Calu3 (cell line): ENCODE data around the gene ANKRD33B. TPM values are rescaled to one million over a fixed set of nuclear protein-coding genes. Genes with fewer than 3 reads are reported as not detected.
"Not testable (repeated sequence)": the region's sequence is repeated elsewhere in the genome, so short reads cannot be mapped to it uniquely, and the experiment has no call there.

Experiments
- BruUV-seq: library from RNA; stranded (reverse); fragments of 400-500 nt; replicated peaks from 2 replicates; lab custom pipeline; 2021; lab: Mats Ljungman, UMichigan
- CTCF ChIA-PET: fragments of 300-600 bp; sonication (Branson Sonifier 250); formaldehyde crosslinking; loops from one replicate; lab custom pipeline; 2022; ENCODE audit warnings: antibody characterized with exemption; lab: Charles Lee
- DNase-seq: peaks from one replicate; pipeline ENCODE4 v3.0.0; 2022
- H3K27ac Mint-ChIP-seq: one replicate; pipeline ENCODE4 v1.8.0; 2022; ENCODE audit warnings: mixed read lengths; ENCODE audit not compliant: unreplicated experiment
- H3K27me3 Mint-ChIP-seq: one replicate; pipeline ENCODE4 v1.8.0; 2022; ENCODE audit warnings: mixed read lengths; ENCODE audit not compliant: unreplicated experiment
- H3K36me3 Mint-ChIP-seq: one replicate; pipeline ENCODE4 v1.8.0; 2022; ENCODE audit warnings: mild to moderate bottlenecking, moderate library complexity, mixed read lengths; ENCODE audit not compliant: insufficient read depth, unreplicated experiment
- H3K4me1 Mint-ChIP-seq: one replicate; pipeline ENCODE4 v1.8.0; 2022; ENCODE audit warnings: mild to moderate bottlenecking, low read depth, mixed read lengths; ENCODE audit not compliant: unreplicated experiment
- H3K4me3 Mint-ChIP-seq: one replicate; pipeline ENCODE4 v1.8.0; 2022; ENCODE audit warnings: mild to moderate bottlenecking, low read depth, moderate library complexity, mixed read lengths; ENCODE audit not compliant: unreplicated experiment
- H3K9me3 Mint-ChIP-seq: one replicate; pipeline ENCODE4 v1.8.0; 2022; ENCODE audit warnings: low read depth, mixed read lengths; ENCODE audit not compliant: unreplicated experiment
- intact Hi-C: fragments of 100-400 bp; cut with micrococcal nuclease; formaldehyde crosslinking; loops from one replicate; pipeline ENCODE4 v1.10.0; 2022; ENCODE audit not compliant: unreplicated experiment
- total RNA-seq: library from RNA; stranded (reverse); gene quantifications from 2 replicates; pipeline ENCODE4 v1.2.3, GENCODE V29; 2022
- TF ChIP-seq, protein P1 (sequence below): fragments of 200-600 bp; IDR thresholded peaks from one replicate; pipeline ENCODE4 v1.8.0; 2022; ENCODE audit warnings: antibody characterized with exemption; ENCODE audit not compliant: unreplicated experiment

The ANKRD33B gene
- total RNA-seq, 1 experiment from 2014 or later = 3.6 TPM

DNA sequence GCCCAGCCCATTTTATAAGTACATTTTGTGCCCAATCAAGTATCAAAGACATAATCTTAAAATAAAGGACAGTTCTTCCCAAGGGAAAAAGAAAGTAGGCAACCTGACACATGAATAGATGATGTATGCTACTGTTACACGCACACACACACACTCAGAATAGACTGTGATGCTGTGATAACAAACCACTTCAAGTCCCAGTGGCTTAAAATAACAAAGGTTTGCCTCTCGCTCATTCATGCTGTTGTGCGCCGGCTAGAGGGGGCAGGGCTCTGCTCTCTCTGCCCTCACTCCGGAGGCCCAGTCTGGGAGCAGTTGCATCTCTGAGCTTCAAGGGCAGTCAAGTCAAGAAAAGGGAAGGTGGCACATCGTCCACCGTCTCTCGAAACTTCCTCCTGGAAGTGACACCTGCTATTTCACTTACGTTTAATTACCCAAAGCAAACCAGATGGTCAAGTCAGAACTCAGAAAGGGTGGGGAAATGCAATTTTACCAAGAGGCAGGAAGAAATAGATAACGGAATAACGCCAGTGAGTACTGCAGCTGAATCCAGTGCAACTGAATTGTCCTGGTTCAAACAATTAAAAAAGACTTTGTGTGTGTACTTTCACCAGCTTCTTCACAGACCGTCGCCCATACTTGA lies 43.3 kb downstream of the ANKRD33B start:
- TF ChIP-seq, protein P1, sequence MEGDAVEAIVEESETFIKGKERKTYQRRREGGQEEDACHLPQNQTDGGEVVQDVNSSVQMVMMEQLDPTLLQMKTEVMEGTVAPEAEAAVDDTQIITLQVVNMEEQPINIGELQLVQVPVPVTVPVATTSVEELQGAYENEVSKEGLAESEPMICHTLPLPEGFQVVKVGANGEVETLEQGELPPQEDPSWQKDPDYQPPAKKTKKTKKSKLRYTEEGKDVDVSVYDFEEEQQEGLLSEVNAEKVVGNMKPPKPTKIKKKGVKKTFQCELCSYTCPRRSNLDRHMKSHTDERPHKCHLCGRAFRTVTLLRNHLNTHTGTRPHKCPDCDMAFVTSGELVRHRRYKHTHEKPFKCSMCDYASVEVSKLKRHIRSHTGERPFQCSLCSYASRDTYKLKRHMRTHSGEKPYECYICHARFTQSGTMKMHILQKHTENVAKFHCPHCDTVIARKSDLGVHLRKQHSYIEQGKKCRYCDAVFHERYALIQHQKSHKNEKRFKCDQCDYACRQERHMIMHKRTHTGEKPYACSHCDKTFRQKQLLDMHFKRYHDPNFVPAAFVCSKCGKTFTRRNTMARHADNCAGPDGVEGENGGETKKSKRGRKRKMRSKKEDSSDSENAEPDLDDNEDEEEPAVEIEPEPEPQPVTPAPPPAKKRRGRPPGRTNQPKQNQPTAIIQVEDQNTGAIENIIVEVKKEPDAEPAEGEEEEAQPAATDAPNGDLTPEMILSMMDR = no peak
- Mint-ChIP-seq H3K36me3 (no peaks in the 10 kb centered on the region), H3K4me3 (no peak overlapping the region), H3K27ac (no peak overlapping the region), H3K9me3 (no peaks in the 10 kb centered on the region), H3K4me1 (peaks cover 9% of the 10 kb centered on the region), H3K27me3 (no peaks in the 10 kb centered on the region)
- intact Hi-C loops = no loop called here
- CTCF ChIA-PET = interaction anchor here (0.5 to 1.7 kb wide), 3 partner anchors 20 to 185 kb away, joined by 4 to 6 read pairs (median 5); no protein-coding TSS in a partner anchor
- no TSS peak for BruUV-seq
- no peak for DNase-seq

DNA sequence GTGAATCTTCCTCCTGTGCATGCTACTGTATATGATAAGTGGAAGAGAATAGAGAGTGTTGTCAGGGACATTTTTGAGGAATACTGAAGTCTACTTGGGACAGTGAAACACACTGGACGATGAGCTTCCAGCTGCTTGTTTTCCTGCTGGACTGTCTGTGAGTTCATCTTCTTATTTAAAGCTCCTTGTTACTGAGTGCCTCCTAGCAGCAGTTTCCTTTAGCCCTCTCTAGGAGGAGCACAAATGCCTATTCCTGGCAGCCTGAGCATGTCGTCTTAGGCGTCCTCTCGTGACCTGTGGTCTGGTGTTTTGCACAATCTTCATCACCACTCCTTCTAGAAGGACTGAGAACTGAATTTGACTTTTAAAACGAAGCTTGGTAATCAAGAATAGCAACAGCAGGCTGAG lies 43.8 kb downstream of the ANKRD33B start:
- Mint-ChIP-seq H3K9me3 (no peaks in the 10 kb centered on the region), H3K4me3 (no peak overlapping the region), H3K4me1 (peaks cover 9% of the 10 kb centered on the region), H3K27ac (no peak overlapping the region), H3K27me3 (no peaks in the 10 kb centered on the region), H3K36me3 (no peaks in the 10 kb centered on the region)
- DNase-seq = no peak
- intact Hi-C loops = no loop called here
- CTCF ChIA-PET = interaction anchor here (0.6 to 1.7 kb wide), 2 partner anchors 20 to 125 kb away, joined by 3 to 6 read pairs; no protein-coding TSS in a partner anchor
- TF ChIP-seq, protein P1 = no peak
- BruUV-seq = no TSS peak

DNA sequence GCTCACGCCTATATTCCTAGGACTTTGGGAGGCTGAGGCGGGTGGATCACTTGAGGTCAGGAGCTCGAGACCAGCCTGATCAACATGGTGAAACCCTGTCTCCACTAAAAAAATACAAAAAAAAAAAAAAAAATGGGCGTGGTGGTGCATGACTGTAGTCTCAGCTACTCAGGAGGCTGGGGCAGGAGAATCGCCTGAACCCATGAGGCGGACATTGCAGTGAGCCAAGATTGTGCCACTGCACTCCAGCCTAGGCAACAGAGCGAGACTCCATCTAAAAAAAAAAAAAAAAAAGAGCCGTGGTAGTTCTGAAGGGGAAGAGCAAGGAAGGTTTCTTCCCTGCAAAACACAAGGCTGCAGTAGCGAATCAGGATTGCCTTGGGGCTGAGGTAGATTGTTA lies 44.2 kb downstream of the ANKRD33B start:
- H3K36me3 Mint-ChIP-seq, H3K4me1 Mint-ChIP-seq, H3K27me3 Mint-ChIP-seq, H3K4me3 Mint-ChIP-seq, BruUV-seq, intact Hi-C loops, DNase-seq, H3K27ac Mint-ChIP-seq, H3K9me3 Mint-ChIP-seq: not testable (repeated sequence)
- CTCF ChIA-PET = interaction anchor here (0.6 to 1.7 kb wide), 3 partner anchors 20 to 125 kb away, joined by 3 to 6 read pairs (median 5); no protein-coding TSS in a partner anchor

DNA sequence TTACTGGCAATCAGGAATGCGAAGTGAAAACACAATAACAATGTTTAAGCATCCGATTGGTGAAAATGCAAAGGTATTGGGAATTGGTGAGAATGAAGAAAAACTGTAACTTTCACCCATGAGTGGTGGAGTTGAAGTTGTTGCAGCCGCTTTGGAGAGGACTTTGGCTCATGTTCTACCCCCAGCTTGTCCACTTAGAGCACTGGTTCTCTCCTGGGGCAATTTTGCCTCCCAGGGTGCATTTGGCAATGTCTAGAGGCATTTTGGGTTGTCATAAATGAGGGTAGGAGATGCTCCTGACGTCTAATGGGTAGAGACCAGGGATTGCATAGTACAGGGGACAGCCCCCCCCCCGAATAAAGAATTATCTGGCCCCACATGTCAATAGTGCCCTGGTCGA lies 46.2 kb downstream of the ANKRD33B start:
- intact Hi-C loops = no loop called here
- Mint-ChIP-seq H3K9me3 (no peaks in the 10 kb centered on the region), H3K27ac (no peak overlapping the region), H3K27me3 (no peaks in the 10 kb centered on the region), H3K4me1 (peaks cover 9% of the 10 kb centered on the region), H3K4me3 (no peak overlapping the region), H3K36me3 (no peaks in the 10 kb centered on the region)
- BruUV-seq = no TSS peak
- CTCF ChIA-PET = no interaction called here
- DNase-seq = no peak
- TF ChIP-seq, protein P1 = no peak

DNA sequence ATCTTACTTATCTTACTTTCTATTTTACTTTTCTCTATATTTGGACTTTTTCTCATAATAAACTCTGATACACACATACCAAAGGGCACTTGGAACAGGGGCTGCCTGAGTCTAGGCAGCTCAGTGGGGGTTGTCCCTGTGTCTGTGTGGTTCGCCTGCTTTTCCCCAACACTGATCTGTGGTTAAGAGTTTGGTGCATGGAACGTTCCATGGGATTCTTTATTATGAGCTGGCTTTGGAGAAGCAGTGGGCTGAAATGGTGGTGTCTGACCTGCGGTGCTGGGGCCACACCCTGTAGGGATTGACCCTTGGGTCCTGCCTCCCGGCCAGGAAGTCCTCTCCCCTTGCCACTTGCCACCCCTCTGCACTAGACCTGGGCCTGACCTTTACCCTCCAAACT lies 47.4 kb downstream of the ANKRD33B start:
- Mint-ChIP-seq H3K9me3 (no peaks in the 10 kb centered on the region), H3K27me3 (no peaks in the 10 kb centered on the region), H3K4me1 (peaks cover 9% of the 10 kb centered on the region), H3K27ac (no peak overlapping the region), H3K36me3 (no peaks in the 10 kb centered on the region), H3K4me3 (no peak overlapping the region)
- no peak for DNase-seq
- CTCF ChIA-PET = interaction anchor here (1.2 kb wide), 1 partner anchor 13 kb away, joined by 3 read pairs; no protein-coding TSS in a partner anchor
- TF ChIP-seq, protein P1 = no peak
- no TSS peak for BruUV-seq
- intact Hi-C loops = no loop called here
